Measurements from ENCODE around the gene IGF1R. TPM values are rescaled to one million over a fixed set of nuclear protein-coding genes. Genes with fewer than 3 reads are reported as not detected.
A peak's percentile ranks its signal among the peaks of the same experiment; 100 is the strongest.

The IGF1R gene
- total RNA-seq, 2 donors from 2014 or later, result 115 to 119 TPM

GRCh38 chr15:98904544-98904943 lies 256.2 kb downstream of the IGF1R start:
- peak overlapping the region; percentile 52 for H3K27ac Mint-ChIP-seq
- H3K4me1 Mint-ChIP-seq, result peaks cover 40% of the 10 kb centered on the region
- H3K4me3 Mint-ChIP-seq, result no peak overlapping the region
- 41 to 50% methylated on average over 2 to 4 of the region's 4 CpGs for WGBS, 2 experiments (ENCODE audit: insufficient coverage in 1 of 2, insufficient read length in 1 of 2)
- H3K9me3 Mint-ChIP-seq, result no peaks in the 10 kb centered on the region
- Histone ChIP-seq H3K4me3 (ENCODE audit: low read length) (no peak overlapping the region), H3K27me3 (ENCODE audit: control insufficient read depth, insufficient read depth, low read length, poor library complexity, severe bottlenecking) (no peaks in the 10 kb centered on the region), H3K4me1 (ENCODE audit: control insufficient read depth, insufficient read depth, low read length) (peaks cover 29% of the 10 kb centered on the region), H3K9ac (ENCODE audit: extremely low read depth, low read length, poor library complexity, severe bottlenecking) (no peak overlapping the region), H3K27ac (ENCODE audit: low read depth, low read length) (no peak overlapping the region), H3K9me3 (ENCODE audit: control insufficient read depth, low read length) (no peaks in the 10 kb centered on the region), H3K36me3 (ENCODE audit: control insufficient read depth, insufficient read depth, low read length) (peaks cover 50% of the 10 kb centered on the region)
- peaks cover 31% of the 10 kb centered on the region for H3K36me3 Mint-ChIP-seq (ENCODE audit: low read depth)
- no peaks in the 10 kb centered on the region for H3K27me3 Mint-ChIP-seq (ENCODE audit: insufficient read depth)
- DNase-seq, result peak; percentile 83
- TF ChIP-seq CTCF (conservative IDR thresholded peaks at IDR 0.05), result peak; percentile 83

GRCh38 chr15:98905963-98906711 lies 257.8 kb downstream of the IGF1R start:
- H3K4me3 Mint-ChIP-seq, result no peak overlapping the region
- peaks cover 26% of the 10 kb centered on the region for H3K4me1 ChIP-seq (ENCODE audit: control insufficient read depth, insufficient read depth, low read length)
- no peak overlapping the region for H3K27ac ChIP-seq (ENCODE audit: low read depth, low read length)
- peaks cover 42% of the 10 kb centered on the region for H3K36me3 Mint-ChIP-seq (ENCODE audit: low read depth)
- TF ChIP-seq CTCF (conservative IDR thresholded peaks at IDR 0.05), result no peak
- no peaks in the 10 kb centered on the region for H3K27me3 Mint-ChIP-seq (ENCODE audit: insufficient read depth)
- H3K9me3 ChIP-seq (ENCODE audit: control insufficient read depth, low read length), result no peaks in the 10 kb centered on the region
- H3K4me3 ChIP-seq (ENCODE audit: low read length), result no peak overlapping the region
- H3K9me3 Mint-ChIP-seq, result no peaks in the 10 kb centered on the region
- H3K36me3 ChIP-seq (ENCODE audit: control insufficient read depth, insufficient read depth, low read length), result peaks cover 63% of the 10 kb centered on the region
- WGBS, 2 experiments (ENCODE audit: insufficient coverage in 1 of 2, insufficient read length in 1 of 2), result 92 to 96% methylated on average over 5 to 7 of the region's 7 CpGs
- no peak overlapping the region for H3K27ac Mint-ChIP-seq
- H3K27me3 ChIP-seq (ENCODE audit: control insufficient read depth, insufficient read depth, low read length, poor library complexity, severe bottlenecking), result no peaks in the 10 kb centered on the region
- H3K4me1 Mint-ChIP-seq, result peaks cover 28% of the 10 kb centered on the region
- DNase-seq, result no peak
- no peak overlapping the region for H3K9ac ChIP-seq (ENCODE audit: extremely low read depth, low read length, poor library complexity, severe bottlenecking)

- Histone ChIP-seq H3K27ac (ENCODE audit: low read depth, low read length) (peak overlapping the region; percentile 9), H3K4me3 (ENCODE audit: low read length) (no peak overlapping the region), H3K9ac (ENCODE audit: extremely low read depth, low read length, poor library complexity, severe bottlenecking) (no peak overlapping the region), H3K9me3 (ENCODE audit: control insufficient read depth, low read length) (no peaks in the 10 kb centered on the region), H3K4me1 (ENCODE audit: control insufficient read depth, insufficient read depth, low read length) (peaks cover 26% of the 10 kb centered on the region), H3K36me3 (ENCODE audit: control insufficient read depth, insufficient read depth, low read length) (peaks cover 68% of the 10 kb centered on the region), H3K27me3 (ENCODE audit: control insufficient read depth, insufficient read depth, low read length, poor library complexity, severe bottlenecking) (no peaks in the 10 kb centered on the region)
- Mint-ChIP-seq H3K4me1 (peaks cover 28% of the 10 kb centered on the region), H3K27me3 (ENCODE audit: insufficient read depth) (no peaks in the 10 kb centered on the region), H3K36me3 (ENCODE audit: low read depth) (peaks cover 45% of the 10 kb centered on the region), H3K4me3 (no peak overlapping the region), H3K27ac (no peak overlapping the region), H3K9me3 (no peaks in the 10 kb centered on the region)
- no peak for TF ChIP-seq CTCF (conservative IDR thresholded peaks at IDR 0.05)
- no peak for DNase-seq
- 88 to 89% methylated on average over 5 to 6 of the region's 6 CpGs for whole genome bisulfite sequencing, 2 experiments (ENCODE audit: insufficient coverage in 1 of 2, insufficient read length in 1 of 2)
These were observed 258.4 kb downstream of the IGF1R start for GRCh38 chr15:98906712-98907083.
